Measurements from ENCODE around the gene CFAP299.

- TF ChIP-seq CTCF (IDR thresholded peaks at IDR 0.05): no peak
- TF ChIP-seq POLR2A (IDR thresholded peaks at IDR 0.05): no peak
- TF ChIP-seq POLR2AphosphoS5 (IDR thresholded peaks at IDR 0.05): no peak
Observed at GRCh38 chr4:80839281-80839680, 503.8 kb downstream of the CFAP299 start.
